LoVo (cell line): Measurements from ENCODE around the gene SLC3A2.
"Not testable (repeated sequence)": the region's sequence is repeated elsewhere in the genome, so short reads cannot be mapped to it uniquely, and the experiment has no call there.

Source experiments
- DNase-seq: peaks from one replicate; pipeline ENCODE4 v3.0.0-alpha.2; 2016; ENCODE audit warnings: low spot score

Gene SLC3A2

GRCh38 chr11:62931499-62932278 lies 51.0 kb downstream of the SLC3A2 start:
- peak; percentile 15 for DNase-seq

- no peak for DNase-seq
These were observed 52.6 kb downstream of the SLC3A2 start for GRCh38 chr11:62933285-62933684.

GRCh38 chr11:62933750-62934495 lies 53.2 kb downstream of the SLC3A2 start:
- no peak for DNase-seq

- no peak for DNase-seq
These were observed 53.7 kb downstream of the SLC3A2 start for GRCh38 chr11:62934496-62934785.

- not testable (repeated sequence) for DNase-seq
These were observed 56.8 kb downstream of the SLC3A2 start for GRCh38 chr11:62937528-62937927.
